NB4 (cell line): Measurements from ENCODE around the gene TAF5L.

ENCODE experiments used
- DNase-seq: peaks from one replicate; pipeline ENCODE4 v3.0.0; 2010; ENCODE audit warnings: low read depth
- H3K4me3 ChIP-seq: one replicate; pipeline ENCODE4 v1.5.1; 2011; ENCODE audit warnings: mild to moderate bottlenecking, low read depth, low read length, moderate library complexity
- MYC ChIP-seq: IDR thresholded peaks from 2 replicates; pipeline ENCODE4 v1.6.1; 2011; ENCODE audit warnings: low read depth, low read length
- POLR2A ChIP-seq: IDR thresholded peaks from 2 replicates; pipeline ENCODE4 v1.6.1; 2011; ENCODE audit warnings: mild to moderate bottlenecking; ENCODE audit not compliant: insufficient read length; ENCODE audit errors: extremely low read depth
- TF ChIP-seq, protein P1 (sequence below): IDR thresholded peaks from one replicate; pipeline ENCODE4 v1.5.1; 2012; ENCODE audit warnings: low read depth, low read length
- TF ChIP-seq, protein P2 (sequence below): IDR thresholded peaks from 2 replicates; pipeline ENCODE4 v1.6.1; 2011; ENCODE audit warnings: low read depth, low read length

The TAF5L gene

DNA sequence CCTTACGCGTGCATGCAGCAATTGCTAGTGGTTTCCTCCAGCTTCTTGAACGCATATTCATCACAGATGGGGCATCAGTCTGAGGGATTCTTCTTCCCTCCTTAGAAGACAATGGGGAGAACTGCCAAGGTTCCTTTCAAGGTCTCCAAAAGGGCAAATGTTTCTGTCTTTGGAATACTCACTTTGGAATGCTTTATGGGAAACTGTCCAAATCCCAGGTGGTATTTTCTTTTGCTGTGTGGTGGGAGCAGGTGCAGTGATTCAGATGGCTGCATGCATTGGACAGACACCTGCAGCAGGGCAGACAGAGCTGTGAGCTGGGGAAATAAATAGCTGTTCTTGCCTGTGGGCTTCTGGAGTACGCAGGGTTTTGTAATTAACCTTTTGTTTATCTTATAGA lies 40.7 kb upstream of the TAF5L start:
- TF ChIP-seq, protein P1, sequence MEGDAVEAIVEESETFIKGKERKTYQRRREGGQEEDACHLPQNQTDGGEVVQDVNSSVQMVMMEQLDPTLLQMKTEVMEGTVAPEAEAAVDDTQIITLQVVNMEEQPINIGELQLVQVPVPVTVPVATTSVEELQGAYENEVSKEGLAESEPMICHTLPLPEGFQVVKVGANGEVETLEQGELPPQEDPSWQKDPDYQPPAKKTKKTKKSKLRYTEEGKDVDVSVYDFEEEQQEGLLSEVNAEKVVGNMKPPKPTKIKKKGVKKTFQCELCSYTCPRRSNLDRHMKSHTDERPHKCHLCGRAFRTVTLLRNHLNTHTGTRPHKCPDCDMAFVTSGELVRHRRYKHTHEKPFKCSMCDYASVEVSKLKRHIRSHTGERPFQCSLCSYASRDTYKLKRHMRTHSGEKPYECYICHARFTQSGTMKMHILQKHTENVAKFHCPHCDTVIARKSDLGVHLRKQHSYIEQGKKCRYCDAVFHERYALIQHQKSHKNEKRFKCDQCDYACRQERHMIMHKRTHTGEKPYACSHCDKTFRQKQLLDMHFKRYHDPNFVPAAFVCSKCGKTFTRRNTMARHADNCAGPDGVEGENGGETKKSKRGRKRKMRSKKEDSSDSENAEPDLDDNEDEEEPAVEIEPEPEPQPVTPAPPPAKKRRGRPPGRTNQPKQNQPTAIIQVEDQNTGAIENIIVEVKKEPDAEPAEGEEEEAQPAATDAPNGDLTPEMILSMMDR, result no peak
- TF ChIP-seq, protein P2, sequence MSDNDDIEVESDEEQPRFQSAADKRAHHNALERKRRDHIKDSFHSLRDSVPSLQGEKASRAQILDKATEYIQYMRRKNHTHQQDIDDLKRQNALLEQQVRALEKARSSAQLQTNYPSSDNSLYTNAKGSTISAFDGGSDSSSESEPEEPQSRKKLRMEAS, result no peak
- TF ChIP-seq MYC (no peak), POLR2A (no peak)
- no peak overlapping the region for H3K4me3 ChIP-seq
- no peak for DNase-seq

DNA sequence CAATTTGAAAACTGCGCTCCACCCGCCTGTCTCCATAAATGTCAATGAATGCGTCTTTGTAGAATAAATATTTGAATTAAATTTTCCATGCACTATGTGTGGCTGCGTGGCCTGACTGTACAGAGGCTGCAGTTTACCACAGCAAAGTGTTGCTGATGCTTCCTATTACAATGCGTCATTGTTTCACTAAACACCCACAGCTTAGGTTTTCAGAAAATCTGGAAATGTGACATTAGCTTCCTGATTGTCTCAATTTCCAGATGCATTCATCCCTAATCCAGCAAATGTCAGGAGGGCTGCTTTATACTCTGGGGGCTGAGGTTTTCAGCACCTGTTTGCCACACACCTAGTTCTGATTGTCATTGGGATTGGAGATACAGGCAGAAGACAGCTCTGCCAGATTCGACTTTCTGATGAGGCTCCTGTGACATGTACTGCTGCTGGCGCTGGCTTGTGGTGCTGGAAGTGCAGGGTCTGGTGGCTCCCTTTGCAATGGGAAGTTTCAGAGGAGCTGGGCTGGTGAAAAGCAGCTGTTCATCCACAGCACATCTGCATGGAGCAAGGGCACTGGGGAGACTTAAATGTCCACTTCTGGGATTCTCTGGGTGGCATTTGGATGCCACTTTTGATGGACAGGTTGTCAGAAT lies 40.1 kb upstream of the TAF5L start:
- no peak for DNase-seq
- no peak overlapping the region for H3K4me3 ChIP-seq
- TF ChIP-seq MYC, result no peak
- TF ChIP-seq, protein P2, result no peak
- TF ChIP-seq, protein P1, result no peak

DNA sequence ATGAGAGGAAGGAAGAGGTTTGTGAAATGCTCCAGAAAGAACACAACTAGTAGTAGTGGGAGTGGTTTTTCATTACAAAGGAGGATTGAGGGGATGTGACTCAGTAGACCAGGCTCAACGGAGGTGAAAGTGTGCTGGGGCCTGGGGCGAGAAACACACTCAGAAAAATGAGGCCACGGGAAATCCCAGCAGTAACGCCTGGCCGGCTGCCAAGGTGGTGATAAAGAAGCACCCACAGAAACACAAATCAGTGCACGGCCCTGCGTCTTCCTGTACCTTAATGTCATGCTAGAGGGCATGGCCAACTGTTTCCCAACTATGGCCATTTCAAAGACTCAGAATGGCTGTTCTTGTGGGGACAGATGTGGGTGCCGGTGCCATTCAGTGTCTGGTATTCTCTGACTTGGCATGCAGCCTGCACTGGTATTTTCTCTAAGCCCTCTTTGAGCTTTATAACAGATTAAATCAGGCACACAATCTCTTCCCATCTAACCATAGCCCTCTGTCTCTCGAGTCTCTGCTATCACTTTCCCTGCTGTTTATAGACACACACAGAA lies 38.3 kb upstream of the TAF5L start:
- DNase-seq, result no peak
- no peak overlapping the region for H3K4me3 ChIP-seq
- no peak for TF ChIP-seq POLR2A
- TF ChIP-seq, protein P1, result no peak
- TF ChIP-seq, protein P2, result no peak
- no peak for TF ChIP-seq MYC

DNA sequence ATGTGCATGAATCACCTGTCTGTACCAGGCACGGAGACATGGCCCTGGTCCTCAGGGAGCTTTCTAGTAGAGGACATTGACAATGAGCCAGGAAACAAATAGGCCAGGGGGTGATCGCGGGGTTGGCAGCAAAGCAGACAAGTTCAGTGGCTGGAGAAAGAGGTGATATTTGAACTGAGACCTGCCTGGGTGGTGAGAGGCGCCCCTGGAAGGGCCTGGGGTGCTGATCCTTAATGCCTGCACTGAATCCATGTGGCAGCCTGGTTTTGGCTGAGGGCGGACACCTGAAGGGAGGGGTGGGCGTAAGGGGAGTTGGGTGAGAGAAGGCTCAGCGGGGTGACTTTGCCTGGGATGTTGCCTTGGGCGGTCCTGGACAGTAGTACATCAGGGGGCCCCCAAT lies 36.0 kb upstream of the TAF5L start:
- TF ChIP-seq, protein P2, result no peak
- TF ChIP-seq, protein P1, result no peak
- TF ChIP-seq MYC, result no peak
- TF ChIP-seq POLR2A, result no peak
- H3K4me3 ChIP-seq, result no peak overlapping the region
- no peak for DNase-seq

DNA sequence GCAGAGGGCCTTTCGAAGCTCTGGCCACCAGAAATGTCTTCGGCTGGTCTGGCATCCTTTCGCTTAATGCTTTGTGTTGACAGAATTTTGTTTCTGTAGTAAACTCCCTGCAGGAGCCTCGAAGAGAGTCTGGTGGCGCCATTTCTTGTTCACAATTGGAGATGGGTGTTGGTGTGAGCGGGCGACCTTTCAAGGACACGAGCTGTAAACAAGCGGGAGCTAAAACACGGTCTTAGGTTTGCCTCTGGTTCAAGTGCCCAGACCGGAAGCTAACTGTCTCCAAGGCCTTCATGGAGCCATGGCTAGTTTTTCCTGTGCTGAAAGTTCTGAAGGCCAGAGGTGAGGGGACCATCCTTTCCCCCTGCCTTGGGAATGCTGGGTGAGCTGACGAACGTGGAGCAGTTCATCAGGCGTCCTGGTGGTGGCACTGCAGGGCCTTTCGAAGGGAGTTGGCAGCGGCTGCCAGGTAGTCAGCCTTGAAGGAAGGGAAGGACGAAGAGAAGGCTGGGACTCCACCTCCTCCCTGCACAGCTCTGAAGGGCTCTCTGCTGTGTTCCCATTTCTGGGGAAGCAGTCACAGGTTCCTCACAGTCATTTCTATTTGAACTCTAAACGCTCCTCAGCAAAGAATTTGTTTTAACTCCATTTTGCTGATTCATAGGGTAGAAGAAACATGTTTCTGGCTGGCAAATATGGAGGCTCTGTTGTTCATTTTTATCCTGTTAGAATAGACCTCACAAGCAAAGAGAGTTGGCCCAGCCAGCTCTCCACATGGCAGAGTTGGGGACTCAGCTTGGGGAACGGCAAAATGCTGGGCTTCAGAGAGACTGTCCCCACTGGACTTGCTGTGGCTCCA lies 35.3 kb upstream of the TAF5L start:
- H3K4me3 ChIP-seq, result no peak overlapping the region
- DNase-seq, result peak; percentile 58
- TF ChIP-seq, protein P2, result no peak
- TF ChIP-seq, protein P1, result peak; percentile 80
- TF ChIP-seq POLR2A, result no peak
- no peak for TF ChIP-seq MYC
